Testis (tissue), 3 donors: ENCODE data around the gene CACNA2D3. TPM values are rescaled to one million over a fixed set of nuclear protein-coding genes. Genes with fewer than 3 reads are reported as not detected.

Experiments
- DNase-seq: peaks from one replicate; pipeline ENCODE4 v3.0.0-alpha.2; 2019
- H3K27ac ChIP-seq, 2 donors: fragments of 200-600 bp; sonication (generic); one replicate each; pipeline ENCODE4 v1.5.1; 2019
- H3K27me3 ChIP-seq: fragments of 200-600 bp; sonication (generic); one replicate; pipeline ENCODE4 v1.5.1; 2019
- H3K36me3 ChIP-seq: fragments of 200-600 bp; sonication (generic); one replicate; pipeline ENCODE4 v1.5.1; 2017; ENCODE audit warnings: low read depth; ENCODE audit errors: missing control alignments
- H3K4me1 ChIP-seq: fragments of 200-600 bp; sonication (generic); one replicate; pipeline ENCODE4 v1.5.1; 2019
- H3K4me3 ChIP-seq, 2 donors: fragments of 200-600 bp; sonication (generic); one replicate each; pipeline ENCODE4 v1.5.1; 2017 to 2019
- H3K9me3 ChIP-seq: fragments of 200-600 bp; sonication (generic); one replicate; pipeline ENCODE4 v1.5.1; 2017
- POLR2A ChIP-seq: fragments of 450-650 bp; IDR thresholded peaks from one replicate; pipeline ENCODE4 v1.6.1; 2017; ENCODE audit warnings: antibody characterized with exemption, mild to moderate bottlenecking, moderate library complexity
- WGBS, 2 donors: methylation state at CpG; one replicate each; pipeline ENCODE4 v1.1.5; 2018; 5-methylcytosine and 5-hydroxymethylcytosine counted together
- intact Hi-C: fragments of 100-400 bp; cut with DNase I; formaldehyde crosslinking; loops from one replicate; pipeline ENCODE4 v1.15.1; 2023; ENCODE audit warnings: low total_unique reads
- polyA plus RNA-seq: library from polyadenylated mRNA; stranded (reverse); fragments of 350-450 nt; fragmentation: Illumina TruSeq; extraction: RNeasy Lipid Tissue Mini Kit (QIAGEN cat#74804); gene quantifications from one replicate; pipeline ENCODE4 v1.2.3, GENCODE V29; 2014; ENCODE audit warnings: low read depth, low replicate concordance; ENCODE audit not compliant: insufficient read depth
- total RNA-seq, 2 donors: library from RNA; depleted of rRNA; stranded (reverse); fragments of >200 nt; gene quantifications; one replicate each; pipeline ENCODE4 v1.2.3, GENCODE V29; 2016
- TF ChIP-seq, protein P1 (sequence below), 3 experiments: fragments of 450-650 bp in 2 of 3; fragments of 200-600 bp in 1 of 3; sonication (generic) in 1 of 3; IDR thresholded peaks; one replicate each; pipeline ENCODE4 v1.5.1; 2016 to 2019; ENCODE audit warnings: antibody characterized with exemption in 3 of 3, mild to moderate bottlenecking in 2 of 3, moderate library complexity in 1 of 3

The CACNA2D3 gene
- total and polyA plus RNA-seq, 3 donors from 2014 or later = 10.1 to 16.5 (median 11.2) TPM

- Histone ChIP-seq H3K9me3 (no peaks in the 10 kb centered on the region), H3K4me3 (no peak overlapping the region), H3K36me3 (no peaks in the 10 kb centered on the region), H3K27ac (no peak overlapping the region), H3K4me1 (no peaks in the 10 kb centered on the region), H3K27me3 (no peaks in the 10 kb centered on the region)
- TF ChIP-seq, protein P1, sequence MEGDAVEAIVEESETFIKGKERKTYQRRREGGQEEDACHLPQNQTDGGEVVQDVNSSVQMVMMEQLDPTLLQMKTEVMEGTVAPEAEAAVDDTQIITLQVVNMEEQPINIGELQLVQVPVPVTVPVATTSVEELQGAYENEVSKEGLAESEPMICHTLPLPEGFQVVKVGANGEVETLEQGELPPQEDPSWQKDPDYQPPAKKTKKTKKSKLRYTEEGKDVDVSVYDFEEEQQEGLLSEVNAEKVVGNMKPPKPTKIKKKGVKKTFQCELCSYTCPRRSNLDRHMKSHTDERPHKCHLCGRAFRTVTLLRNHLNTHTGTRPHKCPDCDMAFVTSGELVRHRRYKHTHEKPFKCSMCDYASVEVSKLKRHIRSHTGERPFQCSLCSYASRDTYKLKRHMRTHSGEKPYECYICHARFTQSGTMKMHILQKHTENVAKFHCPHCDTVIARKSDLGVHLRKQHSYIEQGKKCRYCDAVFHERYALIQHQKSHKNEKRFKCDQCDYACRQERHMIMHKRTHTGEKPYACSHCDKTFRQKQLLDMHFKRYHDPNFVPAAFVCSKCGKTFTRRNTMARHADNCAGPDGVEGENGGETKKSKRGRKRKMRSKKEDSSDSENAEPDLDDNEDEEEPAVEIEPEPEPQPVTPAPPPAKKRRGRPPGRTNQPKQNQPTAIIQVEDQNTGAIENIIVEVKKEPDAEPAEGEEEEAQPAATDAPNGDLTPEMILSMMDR (IDR thresholded peaks at IDR 0.05) = no peak
- no peak for TF ChIP-seq POLR2A
- 92 to 97% methylated on average over 2 of the region's 2 CpGs for WGBS, 2 donors
- DNase-seq = no peak
- intact Hi-C loops = no loop called here
Measured at GRCh38 chr3:54906763-54907162, 784.4 kb downstream of the CACNA2D3 start.

DNA sequence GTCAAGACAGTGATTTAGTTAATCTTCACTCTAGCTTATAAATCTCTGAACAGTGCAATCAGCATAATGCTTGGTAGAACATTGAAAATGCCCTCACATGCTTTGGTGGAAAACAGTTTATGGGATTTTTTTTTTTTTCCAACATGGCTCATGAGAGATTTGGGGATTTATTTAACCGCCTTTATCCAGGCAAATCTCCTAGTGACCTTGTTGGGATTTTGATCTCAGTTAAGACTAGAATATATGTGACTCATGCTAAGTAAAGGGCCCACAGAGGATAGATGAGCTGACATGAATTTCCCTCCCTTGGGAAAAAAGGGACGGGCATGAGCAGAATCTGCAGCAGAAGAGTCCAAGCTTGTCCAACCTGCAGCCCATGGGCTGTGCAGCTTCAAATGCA, 786.8 kb downstream of the CACNA2D3 start:
- Histone ChIP-seq H3K36me3 (no peaks in the 10 kb centered on the region), H3K4me1 (no peaks in the 10 kb centered on the region), H3K4me3 (no peak overlapping the region), H3K27me3 (no peaks in the 10 kb centered on the region), H3K9me3 (no peaks in the 10 kb centered on the region), H3K27ac (no peak overlapping the region)
- no peak for DNase-seq
- no peak for TF ChIP-seq POLR2A
- TF ChIP-seq, protein P1 (IDR thresholded peaks at IDR 0.05) = no peak
- WGBS, 2 donors = 90 to 96% methylated on average over 2 of the region's 2 CpGs
- intact Hi-C loops = no loop called here

GRCh38 chr3:54914180-54914579, 791.8 kb downstream of the CACNA2D3 start:
- Histone ChIP-seq H3K4me1 (no peaks in the 10 kb centered on the region), H3K4me3 (no peak overlapping the region), H3K27me3 (no peaks in the 10 kb centered on the region), H3K36me3 (no peaks in the 10 kb centered on the region), H3K27ac (no peak overlapping the region), H3K9me3 (no peaks in the 10 kb centered on the region)
- TF ChIP-seq, protein P1 (IDR thresholded peaks at IDR 0.05) = no peak
- TF ChIP-seq POLR2A = no peak
- no peak for DNase-seq
- intact Hi-C loops = no loop called here
- 73 to 83% methylated on average over 2 of the region's 2 CpGs for WGBS, 2 donors

DNA sequence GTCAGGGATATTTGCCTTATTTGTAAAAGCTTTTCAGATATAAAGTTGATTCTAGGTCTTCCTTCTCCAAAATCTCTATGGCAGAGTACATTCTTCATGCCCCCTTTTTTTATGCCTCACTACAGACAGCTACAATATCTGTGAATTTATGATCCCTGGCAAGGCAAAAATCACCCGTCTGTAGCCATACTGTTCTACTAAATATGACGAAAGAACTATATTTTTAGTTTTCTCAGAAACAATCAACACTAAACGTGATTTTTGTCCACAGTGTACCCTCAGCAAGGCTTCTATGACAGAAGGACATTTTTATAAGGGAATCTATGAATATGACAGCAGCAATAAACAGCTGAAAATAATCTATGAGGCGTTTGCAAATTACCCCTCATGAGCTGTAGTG, 792.8 kb downstream of the CACNA2D3 start:
- intact Hi-C loops = no loop called here
- H3K27ac ChIP-seq = no peak overlapping the region
- 62 to 64% methylated on average over 4 of the region's 4 CpGs for WGBS, 2 donors
- no peak for DNase-seq
- H3K4me3 ChIP-seq = no peak overlapping the region
- H3K27me3 ChIP-seq = no peaks in the 10 kb centered on the region
- no peaks in the 10 kb centered on the region for H3K9me3 ChIP-seq
- H3K36me3 ChIP-seq = no peaks in the 10 kb centered on the region
- no peaks in the 10 kb centered on the region for H3K4me1 ChIP-seq
- TF ChIP-seq POLR2A = no peak
- TF ChIP-seq, protein P1 (IDR thresholded peaks at IDR 0.05) = no peak

GRCh38 chr3:54915976-54916375, 793.6 kb downstream of the CACNA2D3 start:
- no peak for DNase-seq
- H3K9me3 ChIP-seq = no peaks in the 10 kb centered on the region
- intact Hi-C loops = no loop called here
- H3K27me3 ChIP-seq = no peaks in the 10 kb centered on the region
- TF ChIP-seq, protein P1 (IDR thresholded peaks at IDR 0.05) = no peak
- no peak for TF ChIP-seq POLR2A
- no peak overlapping the region for H3K4me3 ChIP-seq
- no peaks in the 10 kb centered on the region for H3K4me1 ChIP-seq
- no peak overlapping the region for H3K27ac ChIP-seq
- no peaks in the 10 kb centered on the region for H3K36me3 ChIP-seq
- 81 to 95% methylated on average over 6 to 8 of the region's 8 CpGs for WGBS, 2 donors
